NCI-H2029 (cell line): Measurements from ENCODE around the gene GPC5.
"Not testable (repeated sequence)": the region's sequence is repeated elsewhere in the genome, so short reads cannot be mapped to it uniquely, and the experiment has no call there.

Source experiments
- DNase-seq: peaks from one replicate; lab custom pipeline; 2025; lab: John Stamatoyannopoulos, UW

The GPC5 gene

DNA sequence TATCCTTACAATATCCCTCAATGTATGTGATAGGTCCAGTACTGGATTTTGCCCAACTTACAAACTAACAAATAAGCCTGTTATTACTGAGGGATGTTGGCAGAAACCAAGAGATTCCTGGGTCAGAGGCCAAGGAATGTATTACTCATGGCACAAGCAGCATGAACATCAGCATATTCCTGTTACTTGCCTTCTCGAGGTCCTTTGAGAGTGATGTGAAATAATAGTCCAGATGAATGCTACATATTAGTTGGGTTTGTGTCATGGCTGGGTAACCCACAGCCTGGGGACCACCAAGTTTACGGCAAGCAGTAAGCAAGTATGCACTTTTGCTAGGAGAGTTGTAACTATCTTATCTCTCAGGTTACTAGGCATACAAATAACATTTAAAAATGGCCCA is 1443.7 kb downstream of the GPC5 start:
- DNase-seq, result no peak

DNA sequence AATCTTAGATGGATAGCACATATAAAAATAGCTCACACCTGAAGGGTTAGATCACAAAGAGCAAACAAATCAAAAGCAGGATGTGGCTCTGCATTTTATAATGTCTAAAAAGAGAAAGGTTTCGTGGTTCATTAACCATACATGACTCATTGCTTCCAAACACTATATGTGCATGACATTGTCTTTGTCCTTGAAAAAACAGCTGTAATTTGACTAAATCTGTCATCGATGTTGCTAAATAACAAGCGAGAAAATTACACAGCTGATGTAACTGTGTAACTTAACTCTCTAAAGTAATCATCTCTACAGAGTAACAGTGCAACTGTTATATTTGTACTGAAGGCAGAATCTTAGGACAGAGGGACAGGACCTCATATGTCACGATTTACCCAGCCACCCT is 1445.1 kb downstream of the GPC5 start:
- DNase-seq, result peak; percentile 97

DNA sequence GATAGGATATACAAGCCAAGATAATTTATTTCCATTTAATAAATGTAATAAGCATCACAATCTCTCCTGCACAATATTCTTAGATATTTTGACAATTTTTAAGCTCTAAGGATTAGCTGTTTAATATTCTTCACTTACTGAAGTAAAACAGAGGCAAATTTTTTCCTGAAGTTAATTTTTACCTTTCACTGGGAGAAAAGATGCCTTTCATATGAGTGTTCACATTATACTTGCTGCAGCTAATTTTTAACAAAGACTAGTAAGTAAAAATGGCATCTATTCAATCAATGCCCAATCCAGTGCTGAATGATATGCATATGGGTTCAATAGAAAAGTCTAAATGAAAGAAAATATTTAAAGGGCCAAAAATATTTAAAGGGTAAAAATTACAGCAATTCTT is 1451.0 kb downstream of the GPC5 start:
- no peak for DNase-seq

DNA sequence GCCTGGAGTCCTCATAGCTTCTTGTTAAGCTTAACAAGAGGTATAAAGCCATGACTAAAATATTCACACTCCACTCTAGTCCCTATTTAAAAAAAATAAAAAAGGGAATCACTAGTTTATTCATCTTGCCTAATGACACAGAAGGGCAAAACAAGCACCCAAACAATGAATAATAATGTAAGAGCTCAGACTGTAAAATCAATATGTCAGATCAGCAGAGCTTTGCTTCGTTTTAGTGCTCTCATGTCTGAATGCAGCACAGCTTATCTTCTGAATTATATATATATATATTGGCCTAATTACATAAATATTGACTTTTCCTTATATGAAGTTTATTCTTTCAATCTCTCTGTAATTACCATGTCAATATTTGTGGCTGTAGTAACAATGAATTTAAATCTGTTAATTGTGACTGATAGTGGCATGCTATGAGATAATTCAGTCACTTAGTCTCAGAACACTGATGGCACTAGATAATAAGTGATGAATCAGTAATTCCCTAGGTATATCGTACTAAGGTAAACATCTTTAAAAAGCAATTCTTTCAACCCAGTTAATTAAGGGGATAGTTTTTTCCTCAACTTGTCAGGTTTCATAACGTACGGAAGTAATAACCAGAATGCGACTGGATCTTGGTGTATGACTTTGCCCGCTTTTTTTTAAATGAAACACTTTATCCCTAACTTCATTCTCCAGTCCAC is 1466.3 kb downstream of the GPC5 start:
- no peak for DNase-seq

DNA sequence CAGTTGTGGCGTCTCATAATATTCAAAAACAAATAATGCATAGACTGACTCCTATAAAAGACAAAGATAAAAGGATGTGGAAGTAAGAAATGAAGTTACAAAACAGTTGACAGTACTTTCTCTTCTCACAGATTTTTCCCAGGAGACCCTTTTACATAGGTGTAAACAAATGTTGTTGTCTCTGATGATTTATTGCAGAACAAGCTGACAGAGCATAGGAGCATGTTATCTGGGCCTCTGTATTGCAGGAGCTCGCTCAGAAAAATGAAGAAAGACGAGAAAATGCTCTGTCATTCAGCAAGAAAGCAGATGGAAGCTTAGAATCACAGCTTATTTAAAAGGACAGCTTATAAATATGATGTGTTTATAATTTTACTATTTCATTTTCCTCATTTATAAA is 1474.6 kb downstream of the GPC5 start:
- no peak for DNase-seq

DNA sequence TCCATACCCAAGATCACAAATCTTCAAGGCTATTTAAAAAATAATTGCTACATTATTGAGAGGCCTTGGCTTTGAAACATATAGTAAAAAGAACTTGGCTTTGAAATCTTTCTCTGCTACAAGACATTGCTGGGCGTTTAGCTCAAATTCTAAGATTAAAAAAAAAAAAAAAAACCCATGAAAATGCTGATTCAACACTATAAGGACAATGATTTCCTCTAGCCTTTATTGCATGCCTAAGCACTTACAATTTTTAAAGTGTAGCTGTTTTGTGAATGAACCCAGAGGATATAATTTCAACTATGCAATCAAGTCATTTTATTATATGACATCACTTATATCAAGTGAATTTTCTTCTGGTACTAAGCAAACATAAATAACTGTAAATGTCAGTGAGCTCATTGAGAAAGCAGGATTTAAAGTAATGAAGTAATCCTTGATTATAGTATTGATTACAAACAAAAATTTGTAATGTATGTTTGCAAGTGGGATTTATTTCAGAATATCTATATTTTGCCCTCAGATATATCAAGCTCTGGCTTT is 1488.2 kb downstream of the GPC5 start:
- no peak for DNase-seq

DNA sequence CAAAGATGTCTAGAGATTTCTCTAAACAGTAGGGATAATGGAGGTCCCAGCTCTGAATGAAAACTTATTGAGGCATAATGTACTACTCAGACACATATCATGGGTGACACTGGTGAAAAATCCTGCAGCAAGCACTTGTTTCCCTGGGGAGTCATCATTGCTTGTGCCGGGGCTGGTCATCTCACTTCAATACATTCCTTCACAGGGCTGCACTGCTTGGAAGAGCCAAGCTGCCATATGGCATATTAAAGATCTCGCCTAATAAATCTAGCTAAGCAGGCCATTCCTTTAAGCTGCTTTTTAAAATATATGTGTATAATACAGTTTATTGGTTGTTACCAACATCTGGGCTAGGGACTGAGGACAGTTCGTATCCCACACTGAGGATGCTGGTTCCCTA is 1496.0 kb downstream of the GPC5 start:
- no peak for DNase-seq

DNA sequence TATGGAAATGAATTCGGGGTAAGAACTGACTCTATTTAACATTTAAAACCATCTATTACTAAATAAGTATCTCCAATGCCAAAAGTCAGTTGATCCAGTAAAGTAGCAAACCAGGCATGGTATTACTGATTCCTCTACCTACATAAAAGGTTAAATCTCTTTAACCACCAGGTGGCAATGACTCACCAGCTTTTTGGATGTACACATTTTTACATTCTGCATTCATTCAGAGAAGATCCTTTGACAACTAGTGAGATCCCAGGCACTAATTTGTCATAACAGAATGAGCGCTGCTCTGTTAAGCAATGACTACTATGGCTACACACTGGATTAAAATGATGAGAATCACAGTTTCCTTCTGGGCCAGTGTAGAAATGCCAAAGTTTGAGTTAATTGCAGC is 1498.4 kb downstream of the GPC5 start:
- DNase-seq, result peak; percentile 48

DNA sequence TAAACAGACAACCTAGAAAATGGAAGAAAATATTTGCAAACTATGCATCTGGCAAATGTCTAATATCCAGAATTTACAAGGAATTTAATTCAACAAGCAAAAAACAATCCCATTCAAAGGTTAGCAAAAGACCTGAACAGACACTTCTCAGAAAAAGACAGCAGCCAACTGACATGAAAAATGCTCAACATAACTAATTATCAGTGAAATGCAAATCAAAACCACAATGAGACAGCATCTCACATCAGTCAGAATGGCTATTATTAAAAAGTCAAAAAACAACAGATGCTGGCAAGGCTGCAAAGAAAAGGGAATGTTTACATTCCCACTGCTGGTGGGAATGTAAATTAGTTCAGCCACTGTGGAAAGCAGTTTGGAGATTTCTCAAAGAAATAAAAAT is 1500.5 kb downstream of the GPC5 start:
- DNase-seq, result not testable (repeated sequence)

DNA sequence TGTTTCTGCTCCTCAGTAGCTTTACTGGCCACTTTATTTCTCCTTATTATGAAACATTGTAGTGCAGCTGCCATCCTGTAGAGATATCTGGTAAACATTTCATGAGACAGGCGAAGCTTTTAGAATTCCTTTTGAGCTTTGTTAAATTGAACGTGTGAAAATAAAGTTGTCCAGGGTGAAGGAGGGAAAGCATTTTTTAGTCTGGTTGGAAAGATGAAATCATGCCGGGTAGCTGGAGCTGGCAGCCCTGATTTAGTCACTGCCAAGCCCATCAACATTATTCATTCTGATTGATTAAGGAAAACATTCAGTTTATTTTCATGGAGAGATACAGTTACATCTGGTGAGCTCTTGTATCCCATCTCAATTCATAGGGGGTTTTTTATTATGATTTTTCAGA is 1502.0 kb downstream of the GPC5 start:
- no peak for DNase-seq

DNA sequence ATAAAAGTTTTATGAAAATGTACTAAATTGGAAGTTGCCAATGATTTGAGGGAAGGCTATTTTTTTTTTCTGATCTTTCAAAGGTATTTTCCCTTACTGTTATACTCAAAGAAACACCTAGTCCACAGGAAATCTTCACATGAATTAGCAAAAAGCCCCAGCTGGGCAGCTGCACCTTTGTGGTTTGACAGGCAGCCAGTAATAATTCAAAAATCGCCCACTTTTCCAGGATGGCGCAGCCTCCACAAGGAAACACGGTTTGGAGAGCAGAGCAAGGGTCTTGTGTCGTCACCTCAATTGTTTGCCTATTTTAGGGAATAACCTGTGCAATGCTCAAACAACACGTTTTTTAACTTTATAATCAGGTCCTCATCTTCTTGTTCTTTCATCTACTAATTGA is 1503.3 kb downstream of the GPC5 start:
- peak; percentile 86 for DNase-seq

DNA sequence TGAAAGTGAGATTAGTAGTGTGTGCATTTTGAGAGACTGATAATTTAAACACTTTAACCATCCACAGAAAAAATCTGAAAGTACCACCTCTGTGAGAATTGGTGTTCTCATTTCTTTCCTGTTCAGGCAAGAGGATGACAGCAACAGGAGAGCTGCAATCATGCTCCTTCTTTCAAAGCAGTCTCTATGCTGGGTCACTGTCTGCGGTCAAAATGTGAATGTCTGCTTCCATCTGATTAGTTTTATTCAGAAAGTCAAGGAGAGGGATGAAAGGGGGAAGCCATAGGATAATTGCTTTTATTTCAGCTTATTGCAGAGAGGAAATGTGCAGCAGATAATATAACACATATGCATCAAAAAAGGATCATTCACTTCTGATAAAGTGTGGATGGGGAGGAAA is 1514.2 kb downstream of the GPC5 start:
- no peak for DNase-seq

DNA sequence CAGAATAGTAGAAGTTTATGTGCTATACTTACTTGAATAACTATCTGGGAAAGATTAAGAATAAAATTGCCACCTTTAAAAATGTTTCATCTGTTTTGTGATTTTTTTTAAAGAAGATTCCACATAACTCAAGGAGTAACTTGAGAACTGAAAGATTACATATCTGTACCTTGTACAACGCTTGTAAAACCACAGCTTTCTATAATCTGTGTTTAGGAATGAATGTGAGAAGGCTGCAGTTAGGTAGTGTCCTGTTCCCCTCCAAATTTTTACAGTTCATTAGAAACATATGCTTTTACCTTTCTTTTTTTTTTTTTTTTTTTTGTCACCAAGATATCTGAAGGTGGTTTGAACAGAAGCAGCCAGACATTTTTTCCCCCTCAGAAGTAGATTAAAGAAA is 1515.4 kb downstream of the GPC5 start:
- no peak for DNase-seq
